Tibial nerve (tissue), 4 donors: Measurements from ENCODE around the gene RUNX3.

Experiments
- EP300 ChIP-seq, 2 donors: sonication (generic); formaldehyde crosslinking; IDR thresholded peaks; one replicate each; pipeline ENCODE4 v1.6.1; 2017; ENCODE audit warnings: antibody characterized with exemption in 2 of 2, mild to moderate bottlenecking in 1 of 2
- POLR2A ChIP-seq, 2 donors: fragments of 450-650 bp; IDR thresholded peaks; one replicate each; pipeline ENCODE4 v1.6.1; 2017; ENCODE audit warnings: antibody characterized with exemption in 2 of 2, mild to moderate bottlenecking in 2 of 2, moderate library complexity in 2 of 2
- TF ChIP-seq, protein P1 (sequence below), 5 experiments: fragments of 200-600 bp in 3 of 5; fragments of 450-650 bp in 2 of 5; sonication (generic) in 3 of 5; IDR thresholded peaks; one replicate each; pipeline ENCODE4 v1.5.1; 2016 to 2019; ENCODE audit warnings: antibody characterized with exemption in 5 of 5, mild to moderate bottlenecking in 3 of 5, moderate library complexity in 2 of 5

DNA sequence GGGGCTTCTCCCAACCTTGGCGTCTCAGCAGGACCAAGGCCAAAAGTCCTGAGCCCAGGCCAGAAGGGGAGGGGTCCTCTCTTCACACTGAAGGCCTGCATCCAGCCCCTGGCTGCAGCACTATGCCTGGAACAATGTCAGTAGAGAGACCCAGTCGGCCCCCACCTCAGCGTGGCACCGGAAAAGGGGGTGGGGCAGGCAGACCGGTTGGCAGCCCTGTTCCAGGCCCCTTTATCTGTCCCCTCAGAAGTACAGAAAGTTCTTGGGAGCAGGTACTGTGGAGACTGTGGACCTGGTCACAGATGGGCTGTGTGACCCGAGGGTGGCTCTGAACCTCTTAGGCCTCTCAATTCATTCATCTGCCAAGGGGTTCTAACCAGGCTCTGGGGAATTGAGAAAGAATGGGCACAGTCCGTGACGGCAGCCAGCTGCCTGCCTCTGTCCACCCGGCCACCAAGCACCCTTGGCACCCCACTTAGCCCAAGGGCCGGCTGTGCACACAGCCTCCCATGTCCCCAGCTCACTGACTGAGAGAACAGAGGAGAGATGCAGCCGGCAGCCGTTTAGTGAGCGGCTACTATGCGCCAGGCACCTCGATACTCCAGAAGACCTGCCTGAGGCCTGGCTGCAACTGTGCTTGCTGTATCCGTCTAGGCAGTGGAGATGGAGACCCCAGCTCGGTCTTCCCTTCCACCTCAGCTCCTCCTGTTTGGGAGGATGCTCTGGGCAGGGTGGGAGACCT lies 23.9 kb downstream of the RUNX3 start:
- TF ChIP-seq POLR2A (IDR thresholded peaks at IDR 0.05): no peak
- TF ChIP-seq, protein P1, sequence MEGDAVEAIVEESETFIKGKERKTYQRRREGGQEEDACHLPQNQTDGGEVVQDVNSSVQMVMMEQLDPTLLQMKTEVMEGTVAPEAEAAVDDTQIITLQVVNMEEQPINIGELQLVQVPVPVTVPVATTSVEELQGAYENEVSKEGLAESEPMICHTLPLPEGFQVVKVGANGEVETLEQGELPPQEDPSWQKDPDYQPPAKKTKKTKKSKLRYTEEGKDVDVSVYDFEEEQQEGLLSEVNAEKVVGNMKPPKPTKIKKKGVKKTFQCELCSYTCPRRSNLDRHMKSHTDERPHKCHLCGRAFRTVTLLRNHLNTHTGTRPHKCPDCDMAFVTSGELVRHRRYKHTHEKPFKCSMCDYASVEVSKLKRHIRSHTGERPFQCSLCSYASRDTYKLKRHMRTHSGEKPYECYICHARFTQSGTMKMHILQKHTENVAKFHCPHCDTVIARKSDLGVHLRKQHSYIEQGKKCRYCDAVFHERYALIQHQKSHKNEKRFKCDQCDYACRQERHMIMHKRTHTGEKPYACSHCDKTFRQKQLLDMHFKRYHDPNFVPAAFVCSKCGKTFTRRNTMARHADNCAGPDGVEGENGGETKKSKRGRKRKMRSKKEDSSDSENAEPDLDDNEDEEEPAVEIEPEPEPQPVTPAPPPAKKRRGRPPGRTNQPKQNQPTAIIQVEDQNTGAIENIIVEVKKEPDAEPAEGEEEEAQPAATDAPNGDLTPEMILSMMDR (IDR thresholded peaks at IDR 0.05): no peak
- no peak for TF ChIP-seq EP300 (IDR thresholded peaks at IDR 0.05)
